Inferior parietal cortex (tissue), 1 donor: ENCODE data around the gene EIPR1.
"Not testable (repeated sequence)": the region's sequence is repeated elsewhere in the genome, so short reads cannot be mapped to it uniquely, and the experiment has no call there.

Experiments used
- DNase-seq: peaks from one replicate; pipeline ENCODE4 v3.0.0-alpha.2; 2016; ENCODE audit errors: extremely low spot score

The EIPR1 gene

DNA sequence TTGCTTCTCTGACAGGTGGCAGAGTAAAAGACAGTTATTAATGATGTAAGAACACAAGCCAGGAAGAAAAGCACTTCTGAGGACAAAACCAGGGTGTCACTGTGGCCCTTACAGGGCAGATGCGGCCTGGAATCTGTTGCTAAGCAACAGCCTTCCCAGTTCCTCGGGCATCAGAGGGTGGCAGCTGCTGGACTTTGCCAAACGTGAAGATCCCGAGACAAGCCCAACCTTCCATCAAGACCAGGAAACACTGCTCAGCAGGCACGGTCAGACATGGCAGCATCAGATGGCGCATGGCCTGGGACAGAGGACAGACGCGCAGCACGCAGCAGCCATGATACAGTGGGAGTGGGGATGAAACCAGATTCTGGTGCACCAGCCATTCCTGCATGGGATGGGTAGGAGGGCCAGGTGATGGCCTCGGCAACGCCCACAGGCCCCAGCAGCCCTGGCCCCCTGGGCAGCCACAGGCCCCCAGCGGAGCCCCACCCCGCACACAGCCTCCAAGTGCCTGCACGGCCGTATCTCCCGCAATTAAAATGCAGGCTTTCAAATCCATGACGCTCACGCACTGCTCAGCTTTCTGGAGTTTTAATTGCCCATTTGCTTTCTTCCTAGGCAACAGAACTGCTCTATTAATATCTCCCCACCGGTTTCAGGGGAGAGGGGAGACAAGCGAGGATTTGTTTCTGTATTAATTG lies 89.0 kb downstream of the EIPR1 start:
- no peak for DNase-seq

DNA sequence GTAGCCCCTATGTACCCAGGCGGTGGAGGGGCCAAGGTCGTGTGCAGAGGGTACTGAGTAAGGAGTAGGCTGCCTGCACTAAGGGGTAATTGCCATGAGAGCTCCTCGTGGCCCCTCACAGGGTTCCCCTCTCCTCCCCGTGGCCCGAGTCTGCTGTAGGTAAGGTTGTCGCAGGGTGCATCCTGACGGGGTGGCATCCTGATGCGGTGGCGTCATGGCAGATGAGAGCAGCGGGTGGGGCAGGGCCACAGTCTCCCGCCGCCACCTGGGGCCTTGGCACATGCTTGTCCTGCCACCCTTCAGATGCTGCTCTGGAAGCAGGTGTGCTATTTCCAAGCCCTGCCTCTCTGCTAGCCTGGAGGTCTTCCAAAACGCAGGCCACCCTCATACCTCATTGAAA lies 89.7 kb downstream of the EIPR1 start:
- no peak for DNase-seq

DNA sequence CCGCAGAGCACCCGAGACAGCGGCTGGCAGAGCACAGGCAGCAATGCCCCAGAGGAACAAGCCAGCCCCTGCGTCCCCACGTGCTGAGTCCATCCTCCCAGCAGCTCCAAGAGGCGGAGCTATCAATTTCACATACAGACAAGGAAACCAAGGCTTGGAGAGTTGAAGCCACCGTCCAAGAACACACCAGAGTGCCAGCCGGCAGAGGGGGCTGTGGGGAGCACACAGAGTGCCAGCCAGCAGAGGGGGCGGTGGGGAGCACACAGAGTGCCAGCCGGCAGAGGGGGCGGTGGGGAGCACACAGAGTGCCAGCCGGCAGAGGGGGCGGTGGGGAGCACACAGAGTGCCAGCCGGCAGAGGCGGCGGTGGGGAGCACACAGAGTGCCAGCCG lies 91.0 kb downstream of the EIPR1 start:
- DNase-seq: not testable (repeated sequence)

DNA sequence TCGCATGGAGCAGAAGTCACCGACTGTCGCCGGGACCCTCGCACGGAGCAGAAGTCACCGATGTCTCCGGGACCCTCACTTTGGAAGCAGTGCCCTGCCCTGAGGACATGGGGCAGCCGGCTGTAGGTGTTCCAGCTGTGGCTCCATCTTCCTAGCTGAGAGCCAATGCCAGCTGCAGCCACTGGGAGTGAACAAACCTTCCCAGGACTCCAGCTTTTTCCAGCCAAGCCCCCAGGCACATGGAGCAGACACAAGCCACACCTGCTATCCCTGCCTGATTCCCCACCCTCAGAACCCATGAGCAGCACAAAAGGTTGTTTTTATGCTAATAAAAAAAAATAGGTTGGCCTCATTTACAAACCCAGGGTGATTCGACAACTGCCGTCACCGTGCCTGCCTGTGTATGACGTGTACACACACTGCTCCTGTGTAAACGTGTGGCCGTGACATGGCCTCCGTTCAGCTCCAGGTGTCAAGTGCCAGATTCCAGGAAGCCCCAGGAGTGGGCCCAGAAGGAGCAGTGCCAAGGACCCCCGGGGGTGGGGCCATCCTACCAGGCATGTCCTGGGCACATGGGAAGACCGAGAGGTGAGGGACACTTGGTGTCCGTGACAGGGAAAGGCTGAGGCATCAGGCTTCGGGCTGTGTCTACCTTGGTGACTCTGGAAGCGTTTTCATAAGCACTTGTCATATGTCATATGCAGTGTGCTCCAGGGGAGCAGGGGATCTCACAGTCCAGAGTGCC lies 91.5 kb downstream of the EIPR1 start:
- DNase-seq: no peak

DNA sequence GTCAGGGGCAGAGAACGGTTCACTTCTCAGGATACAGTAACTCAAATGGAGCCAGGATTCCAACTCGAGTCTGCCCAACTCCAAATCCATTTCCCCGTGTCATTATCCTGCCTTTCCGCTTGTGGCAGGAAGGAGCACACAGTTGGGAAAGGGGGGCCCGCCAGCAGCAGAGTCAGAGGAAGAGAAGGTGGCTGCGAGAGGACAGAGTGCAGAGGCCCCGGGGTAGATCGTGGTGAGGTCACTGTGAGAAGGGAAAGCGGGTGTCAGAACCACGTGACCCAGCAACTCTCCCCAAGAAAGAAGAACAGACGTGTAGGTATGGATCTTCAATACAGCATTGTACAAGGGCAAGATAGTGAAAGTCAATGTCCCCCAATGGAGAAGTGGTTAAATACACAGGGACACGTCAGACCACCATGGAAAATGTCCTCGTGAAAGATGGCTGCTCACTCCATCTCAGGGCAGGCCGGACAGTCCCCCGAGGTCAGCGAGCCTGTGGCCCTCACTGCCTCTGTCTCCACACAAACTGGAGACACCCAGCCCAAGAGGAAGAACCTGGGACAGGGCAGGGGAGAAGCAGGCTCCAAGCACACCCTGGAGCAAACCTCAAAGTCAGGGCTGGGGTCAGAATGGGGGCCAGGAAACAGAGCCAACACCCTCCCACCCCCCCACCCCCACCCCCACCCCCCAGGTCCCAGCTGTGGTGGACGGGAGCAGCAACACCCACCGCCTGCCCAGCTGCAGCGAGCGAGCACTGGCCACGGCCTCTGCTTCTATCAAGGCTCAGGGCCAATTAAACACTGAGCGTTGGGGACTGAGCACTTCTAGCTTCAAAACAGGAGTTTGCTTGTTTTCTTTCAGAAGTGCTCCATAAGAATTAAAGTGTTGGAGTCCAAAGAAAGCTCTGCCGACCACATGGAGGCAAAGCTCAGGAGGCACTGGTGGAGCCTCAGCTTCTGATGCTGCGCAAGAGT lies 92.7 kb downstream of the EIPR1 start:
- no peak for DNase-seq

DNA sequence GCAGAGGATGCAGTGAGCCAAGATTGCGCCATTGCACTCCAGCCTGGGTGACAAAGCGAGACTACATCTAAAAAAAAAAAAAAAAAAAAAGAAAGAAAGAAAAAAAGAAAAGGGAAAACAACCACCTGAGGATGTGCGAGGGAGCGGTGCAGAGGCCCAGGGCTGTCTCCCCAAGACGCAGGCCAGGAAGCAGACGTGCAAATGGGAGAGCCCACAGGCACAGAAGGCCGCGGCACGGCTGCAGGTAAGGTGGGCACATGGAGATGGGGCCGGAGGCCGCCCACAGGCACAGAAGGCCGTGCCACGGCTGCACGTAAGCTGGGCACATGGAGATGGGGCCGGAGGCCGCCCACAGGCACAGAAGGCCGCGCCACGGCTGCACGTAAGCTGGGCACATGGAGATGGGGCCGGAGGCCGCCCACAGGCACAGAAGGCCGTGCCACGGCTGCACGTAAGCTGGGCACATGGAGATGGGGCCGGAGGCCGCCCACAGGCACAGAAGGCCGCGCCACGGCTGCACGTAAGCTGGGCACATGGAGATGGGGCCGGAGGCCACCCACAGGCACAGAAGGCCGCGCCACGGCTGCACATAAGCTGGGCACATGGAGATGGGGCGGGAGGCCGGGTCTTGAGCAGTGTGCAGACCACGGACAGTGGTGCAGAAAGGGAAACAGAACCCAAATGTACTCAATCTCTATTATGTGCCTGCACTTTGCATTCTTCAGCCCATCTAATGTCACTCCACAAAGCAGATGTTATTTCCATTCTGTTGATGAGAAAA lies 93.6 kb downstream of the EIPR1 start:
- DNase-seq: not testable (repeated sequence)

DNA sequence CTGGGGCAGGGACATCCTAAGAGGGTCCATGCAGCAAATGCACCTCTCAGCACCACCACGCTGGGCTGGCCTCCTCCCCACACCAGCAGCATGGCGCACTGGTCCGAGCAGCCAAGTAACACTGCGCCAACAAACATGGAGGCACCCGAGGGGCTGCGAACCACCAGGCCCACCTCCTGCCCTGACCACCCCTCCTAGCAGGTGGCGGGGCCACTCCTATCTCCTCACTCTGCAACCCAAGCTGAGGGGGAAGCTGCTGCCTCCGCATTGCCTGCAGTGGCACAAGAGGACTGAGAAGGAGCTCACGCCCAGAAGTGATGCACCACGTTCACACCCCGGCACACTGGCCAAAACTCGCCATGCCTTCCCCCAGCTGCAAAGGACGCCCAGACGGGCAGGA lies 94.4 kb downstream of the EIPR1 start:
- DNase-seq: no peak

DNA sequence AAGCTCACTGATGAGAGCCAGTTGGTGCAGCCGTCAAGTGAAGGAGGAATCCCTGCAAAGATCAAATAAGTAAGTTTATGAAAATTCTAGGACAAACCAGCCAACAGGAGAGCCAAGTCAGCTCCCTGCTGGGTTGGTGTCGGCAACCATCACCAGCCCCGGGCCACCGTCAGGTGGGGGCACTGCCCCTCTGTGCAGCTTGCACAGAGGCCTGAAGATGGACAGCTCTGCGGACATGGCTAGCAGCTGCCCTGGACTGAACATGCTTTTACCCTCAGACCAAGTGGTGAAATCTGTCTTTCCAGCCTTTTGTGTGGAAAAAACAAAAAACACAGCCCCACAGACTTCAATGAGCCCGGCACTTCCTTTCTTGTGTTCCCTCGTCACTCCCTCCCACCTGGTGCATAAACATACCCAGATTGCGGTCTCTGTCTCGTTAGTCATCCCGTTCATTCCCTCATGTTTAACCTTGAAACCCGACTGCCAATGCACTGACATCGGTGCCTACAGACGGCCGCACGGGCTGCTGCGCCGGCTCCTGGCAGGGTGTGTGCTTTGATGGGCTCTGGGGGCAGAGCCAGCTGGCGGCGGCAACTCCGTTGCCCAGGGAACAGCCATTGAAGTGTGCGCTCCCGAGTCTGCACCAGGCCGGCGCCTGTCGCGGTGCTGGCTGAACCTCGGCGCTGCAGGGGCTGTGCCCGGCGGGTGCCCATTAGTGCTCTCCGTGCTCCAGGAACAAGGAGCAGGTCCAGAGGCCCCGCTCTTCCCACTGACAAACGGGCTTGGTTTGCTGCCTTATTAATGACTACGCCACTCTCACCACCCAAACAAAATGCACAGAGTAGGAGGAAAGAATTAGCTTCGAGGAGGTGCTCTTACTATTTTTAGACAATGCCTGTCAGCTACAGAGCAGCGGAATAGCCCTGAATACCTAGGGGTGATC lies 95.3 kb downstream of the EIPR1 start:
- peak; percentile 61 for DNase-seq

DNA sequence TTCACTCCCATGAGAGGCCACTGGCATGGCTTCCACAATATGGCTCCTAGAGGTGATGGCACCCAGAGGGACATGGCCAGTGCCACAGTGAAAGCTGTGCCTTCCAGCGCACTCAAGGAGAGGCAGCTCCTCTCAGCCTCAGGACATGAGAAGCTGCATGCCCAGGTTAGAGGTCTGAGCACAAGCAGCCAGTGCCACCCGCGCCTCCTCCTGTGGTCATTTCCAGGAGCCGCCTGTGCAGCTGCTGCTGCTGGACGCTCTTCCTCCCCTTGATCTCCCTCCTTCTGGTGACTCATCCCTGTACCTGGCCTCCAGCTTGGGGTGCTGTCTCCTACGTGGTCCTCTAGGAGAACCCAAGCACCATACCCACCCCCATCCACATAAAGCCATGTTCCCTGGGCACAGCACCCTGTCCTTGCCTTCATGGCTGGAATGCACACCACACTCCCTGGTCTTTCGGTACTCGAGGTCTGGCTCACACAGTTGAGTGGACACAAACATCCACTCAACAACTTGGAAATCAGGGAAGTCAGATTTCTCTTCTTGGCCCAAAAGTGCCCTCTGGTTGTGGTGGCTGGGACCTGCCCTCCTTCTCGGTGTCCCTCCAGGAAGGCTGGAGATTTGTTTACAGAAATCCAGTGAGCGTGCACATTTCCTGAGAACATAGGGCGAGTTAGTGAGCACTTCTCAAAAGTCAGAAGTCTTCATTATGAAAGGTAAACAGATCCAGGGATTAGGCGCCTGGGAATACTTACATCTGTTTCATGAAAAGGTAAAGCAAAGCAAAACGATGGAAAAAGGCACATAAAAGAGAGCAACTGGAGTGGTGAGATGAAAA lies 96.7 kb downstream of the EIPR1 start:
- DNase-seq: no peak

DNA sequence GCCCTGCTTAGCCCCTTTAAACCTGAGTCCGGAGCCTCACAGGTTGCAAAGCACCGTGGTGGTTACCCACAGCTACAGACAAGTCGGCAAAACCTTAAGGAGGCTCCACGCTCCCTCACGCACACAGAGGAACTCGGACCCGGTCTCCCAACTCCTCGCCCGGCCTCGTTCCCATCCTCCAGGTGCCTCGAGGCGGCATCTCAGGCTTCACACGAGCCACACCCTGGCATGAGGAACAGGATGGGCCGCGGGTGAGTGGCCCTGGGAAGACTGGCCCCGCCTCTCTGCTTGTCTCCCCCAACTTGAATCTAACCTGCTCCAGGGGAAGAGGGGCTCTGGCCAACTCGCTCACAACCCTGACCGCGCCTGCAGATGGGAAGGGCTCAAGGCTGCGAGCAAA lies 97.4 kb downstream of the EIPR1 start:
- no peak for DNase-seq

DNA sequence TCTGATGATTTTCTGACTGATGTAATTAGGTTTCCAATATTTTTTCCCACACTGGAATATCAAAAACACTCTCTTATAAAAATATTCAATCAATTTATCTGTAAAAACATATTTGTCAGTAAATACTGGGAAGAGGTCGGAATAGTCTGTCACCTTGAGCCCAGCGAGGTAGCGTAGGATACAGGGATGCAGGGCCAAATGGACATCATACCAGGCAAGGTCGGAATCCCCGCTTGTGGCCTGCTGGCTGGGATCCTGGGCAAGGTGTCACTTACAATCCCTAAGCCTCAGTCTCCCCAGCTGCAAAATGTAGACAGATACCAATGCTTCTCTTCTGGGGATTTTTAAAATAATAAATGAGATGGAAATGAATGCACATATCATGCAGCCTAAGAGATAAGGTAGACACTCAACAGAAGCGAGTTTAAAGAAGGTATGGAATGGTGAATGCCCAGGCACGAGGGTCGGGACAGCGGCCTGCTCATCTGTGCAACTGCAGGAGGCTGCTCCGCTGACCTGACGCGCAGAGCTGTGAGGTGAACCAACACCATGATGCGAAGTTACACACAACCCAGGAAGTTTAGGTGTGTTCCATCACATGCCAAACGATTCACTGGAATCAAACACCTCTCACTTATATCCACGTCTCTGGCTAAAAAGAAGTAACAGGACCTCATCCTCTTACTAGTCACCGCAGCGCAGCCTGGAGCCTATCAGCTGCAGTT lies 98.2 kb downstream of the EIPR1 start:
- DNase-seq: no peak

DNA sequence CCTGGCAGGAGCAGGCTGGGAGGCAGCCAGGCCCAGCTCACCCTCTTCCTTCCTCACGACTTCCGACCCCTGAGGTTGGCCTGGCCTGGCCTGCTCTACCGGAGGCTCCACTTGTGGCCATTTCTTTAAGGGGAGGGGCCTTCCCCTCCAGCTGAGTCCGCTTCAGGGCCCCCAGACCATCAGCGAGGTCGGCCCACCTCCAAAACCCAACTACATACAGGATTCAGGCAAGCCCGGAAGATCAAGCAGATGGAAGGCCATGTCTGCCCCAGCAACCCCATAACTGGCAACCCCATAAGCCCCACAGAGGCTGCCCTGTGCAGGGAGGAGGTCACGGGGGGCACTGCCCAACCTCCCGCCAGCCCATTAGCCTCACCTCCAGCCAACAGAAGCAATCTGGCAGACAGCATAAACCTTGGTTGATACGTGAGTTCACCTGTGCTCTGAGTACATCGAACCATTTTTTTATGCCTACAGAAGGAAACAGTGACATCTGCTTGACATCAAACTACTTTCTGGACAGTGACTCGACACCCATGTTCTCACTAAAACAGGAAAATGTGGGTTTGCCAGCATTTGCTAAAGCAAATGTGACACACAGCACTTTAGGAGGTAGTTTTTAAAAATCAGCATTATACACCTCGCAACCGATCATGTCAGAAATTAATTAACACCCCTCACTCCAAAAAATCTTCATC lies 98.9 kb downstream of the EIPR1 start:
- no peak for DNase-seq

DNA sequence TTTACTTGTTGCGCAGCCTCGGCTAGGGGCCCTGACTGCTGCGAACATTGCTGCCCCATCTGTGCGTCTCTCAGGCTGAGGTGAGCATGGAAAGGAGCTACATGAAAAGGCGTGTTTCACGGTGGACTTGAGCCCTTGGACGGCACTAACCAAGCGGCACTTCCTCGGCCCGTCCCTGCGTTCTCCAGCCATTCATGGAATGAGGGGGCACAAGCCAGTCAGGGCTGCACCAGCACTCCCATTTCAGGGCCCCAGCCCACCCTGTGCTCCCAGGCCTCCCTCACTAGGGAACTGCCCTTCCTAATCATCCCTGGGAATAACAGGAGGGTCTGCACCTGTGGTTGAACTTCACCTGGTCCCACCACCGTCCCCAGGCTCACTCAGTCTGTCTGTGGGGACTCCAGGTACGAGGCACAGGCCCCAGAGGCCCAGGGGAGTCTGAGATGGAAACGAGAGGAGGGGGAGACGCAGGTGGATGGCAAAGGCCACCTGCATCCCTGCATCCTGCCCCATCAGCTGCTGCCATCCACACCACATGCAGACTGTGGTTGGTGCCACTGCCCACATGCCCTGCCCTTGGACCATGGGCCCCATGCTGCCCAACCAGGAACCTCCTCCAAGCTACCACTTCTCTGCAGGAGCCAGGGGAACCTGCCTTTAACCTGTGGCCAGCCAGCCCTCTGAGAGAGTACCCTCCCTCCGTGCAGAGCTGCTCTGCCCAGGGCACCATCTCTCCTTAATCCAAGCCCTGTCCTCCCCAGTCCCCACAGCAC lies 99.7 kb downstream of the EIPR1 start:
- no peak for DNase-seq

DNA sequence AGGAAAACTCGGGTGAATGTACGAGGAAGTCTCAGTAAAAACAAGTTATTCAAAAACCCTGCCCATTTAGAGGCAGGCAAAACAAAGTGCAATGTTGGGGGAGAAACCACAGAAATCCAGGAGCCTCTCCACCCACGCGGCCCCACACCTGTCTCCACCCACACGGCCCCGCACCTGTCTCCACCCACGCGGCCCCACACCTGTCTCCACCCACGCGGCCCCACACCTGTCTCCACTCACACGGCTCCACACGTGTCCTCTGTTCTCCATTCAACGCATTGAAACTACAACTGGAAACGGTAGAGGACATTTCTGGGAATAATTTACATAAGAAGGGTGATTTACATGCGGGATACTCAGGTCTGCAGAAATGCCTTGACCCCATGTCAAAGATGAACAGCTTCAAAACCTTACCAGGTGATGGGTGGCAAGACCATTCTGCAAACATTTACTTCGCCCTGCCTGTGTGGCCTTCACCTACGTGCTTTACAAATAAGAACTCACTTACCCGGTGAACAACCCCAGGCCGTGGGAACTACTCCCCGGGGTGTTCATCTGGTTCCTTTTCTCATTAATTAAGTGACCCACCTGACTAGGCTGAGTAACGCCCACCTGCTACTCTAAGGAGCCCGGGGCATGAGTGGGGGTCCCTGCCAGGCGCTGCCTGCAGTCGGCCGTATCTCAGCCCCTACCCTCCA lies 100.4 kb downstream of the EIPR1 start:
- no peak for DNase-seq

DNA sequence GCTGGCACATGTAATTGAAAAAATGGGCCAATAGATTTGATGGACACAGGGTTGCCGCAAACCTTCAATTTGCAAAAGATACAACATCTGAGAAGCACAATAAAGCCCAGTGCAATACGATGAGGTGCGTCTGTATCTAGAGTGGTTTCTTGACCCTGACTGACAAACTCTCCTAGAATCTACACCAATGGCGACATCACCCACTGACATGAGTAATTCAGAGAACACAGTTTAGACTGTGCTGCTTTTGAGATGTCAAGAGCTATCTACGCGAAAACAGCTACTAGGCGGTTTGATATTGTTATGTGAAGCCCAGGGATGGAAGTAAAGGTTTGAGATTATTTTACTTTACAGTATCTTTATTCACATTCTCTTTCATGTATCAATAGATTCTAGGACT lies 104.9 kb downstream of the EIPR1 start:
- DNase-seq: no peak

DNA sequence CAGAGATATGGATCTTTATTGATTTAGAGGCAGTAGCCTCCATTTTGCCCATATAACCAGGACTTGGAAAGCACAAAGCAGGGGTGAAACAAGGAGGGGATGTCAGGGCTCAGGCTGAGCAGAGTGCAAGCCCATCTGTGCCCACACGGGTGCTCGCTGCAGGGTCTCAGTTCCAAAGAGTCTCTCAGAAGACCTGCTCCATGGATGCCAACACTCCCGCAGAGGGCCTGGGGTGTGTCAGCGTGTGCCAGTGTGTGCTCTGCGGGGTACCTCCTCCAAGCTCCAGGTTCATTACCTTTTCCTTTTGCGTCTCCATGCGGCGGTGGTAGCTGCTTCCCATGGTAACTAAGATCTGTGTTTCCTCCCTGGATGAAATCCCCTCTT lies 107.5 kb downstream of the EIPR1 start:
- no peak for DNase-seq
